Natural killer cell (primary cell): ENCODE results near the gene TMEM86A. TPM values are rescaled to one million over a fixed set of nuclear protein-coding genes. Genes with fewer than 3 reads are reported as not detected.

ENCODE experiments used
- ATAC-seq, 3 donors: fragments of 150-1000 bp in 2 of 3; fragments of 200-7000 bp in 1 of 3; cut with Tn5 transposase; 1 replicate in 1 of 3; 2 replicates in 2 of 3; pipeline ENCODE4 v1.10.0; 2021; ENCODE audit warnings: mild to moderate bottlenecking in 2 of 3, moderate library complexity in 2 of 3
- DNase-seq, 2 donors: peaks; one replicate each; pipeline versions ENCODE4 v3.0.0 to v3.0.0-alpha.2; 2013 to 2021; ENCODE audit warnings: mixed read lengths in 1 of 2
- H3K27ac ChIP-seq: one replicate; pipeline ENCODE4 v1.5.1; 2013; ENCODE audit warnings: mild to moderate bottlenecking, low read length
- H3K27me3 ChIP-seq: one replicate; pipeline ENCODE4 v1.6.1; 2013; ENCODE audit warnings: low read length; ENCODE audit not compliant: control insufficient read depth, insufficient read depth
- H3K36me3 ChIP-seq: one replicate; pipeline ENCODE4 v1.6.1; 2013; ENCODE audit warnings: low read length; ENCODE audit not compliant: control insufficient read depth, insufficient read depth
- H3K4me1 ChIP-seq: one replicate; pipeline ENCODE4 v1.6.1; 2013; ENCODE audit warnings: low read length; ENCODE audit not compliant: control insufficient read depth, insufficient read depth
- H3K4me3 ChIP-seq: one replicate; pipeline ENCODE4 v1.5.1; 2013; ENCODE audit warnings: low read length
- H3K9me3 ChIP-seq: one replicate; pipeline ENCODE4 v1.6.1; 2013; ENCODE audit warnings: low read length; ENCODE audit not compliant: control insufficient read depth, insufficient read depth
- H3K27ac Mint-ChIP-seq, 2 donors: one replicate each; pipeline ENCODE4 v1.8.0; 2022; ENCODE audit warnings: mild to moderate bottlenecking in 2 of 2, mixed read lengths in 2 of 2, moderate library complexity in 1 of 2
- H3K27me3 Mint-ChIP-seq, 2 donors: one replicate each; pipeline ENCODE4 v1.8.0; 2022; ENCODE audit warnings: low read depth in 2 of 2, mixed read lengths in 2 of 2
- H3K36me3 Mint-ChIP-seq: one replicate; pipeline ENCODE4 v1.8.0; 2022; ENCODE audit warnings: mixed read lengths
- H3K4me1 Mint-ChIP-seq, 2 donors: one replicate each; pipeline ENCODE4 v1.8.0; 2022; ENCODE audit warnings: mixed read lengths in 2 of 2
- H3K4me3 Mint-ChIP-seq: one replicate; pipeline ENCODE4 v1.8.0; 2022; ENCODE audit warnings: mild to moderate bottlenecking, moderate library complexity, mixed read lengths
- H3K9me3 Mint-ChIP-seq, 2 donors: one replicate each; pipeline ENCODE4 v1.8.0; 2022; ENCODE audit warnings: mixed read lengths in 2 of 2
- WGBS: methylation state at CpG from one replicate; pipeline ENCODE4 v1.1.7; 2013; ENCODE audit warnings: missing lambda C conversion rate; ENCODE audit not compliant: insufficient coverage; 5-methylcytosine and 5-hydroxymethylcytosine counted together
- intact Hi-C: fragments of 100-400 bp; cut with micrococcal nuclease; formaldehyde crosslinking; loops from one replicate; pipeline ENCODE4 v1.14.2; 2022
- total RNA-seq, 4 donors: library from RNA; stranded (reverse); fragments of 120-200 nt in 1 of 4; gene quantifications; one replicate each; pipeline versions ENCODE4 v1.2.3 to v1.2.4, GENCODE V29; 2013 to 2022
- TF ChIP-seq, protein P1 (sequence below): fragments of 200-600 bp; IDR thresholded peaks from one replicate; pipeline ENCODE4 v1.8.0; 2022; ENCODE audit warnings: antibody characterized with exemption

Gene TMEM86A
- total RNA-seq, 3 donors from 2014 or later (not counting 1 experiment from before 2014, with no cell fraction given) = 3.1 to 9.3 (median 9.0) TPM

DNA sequence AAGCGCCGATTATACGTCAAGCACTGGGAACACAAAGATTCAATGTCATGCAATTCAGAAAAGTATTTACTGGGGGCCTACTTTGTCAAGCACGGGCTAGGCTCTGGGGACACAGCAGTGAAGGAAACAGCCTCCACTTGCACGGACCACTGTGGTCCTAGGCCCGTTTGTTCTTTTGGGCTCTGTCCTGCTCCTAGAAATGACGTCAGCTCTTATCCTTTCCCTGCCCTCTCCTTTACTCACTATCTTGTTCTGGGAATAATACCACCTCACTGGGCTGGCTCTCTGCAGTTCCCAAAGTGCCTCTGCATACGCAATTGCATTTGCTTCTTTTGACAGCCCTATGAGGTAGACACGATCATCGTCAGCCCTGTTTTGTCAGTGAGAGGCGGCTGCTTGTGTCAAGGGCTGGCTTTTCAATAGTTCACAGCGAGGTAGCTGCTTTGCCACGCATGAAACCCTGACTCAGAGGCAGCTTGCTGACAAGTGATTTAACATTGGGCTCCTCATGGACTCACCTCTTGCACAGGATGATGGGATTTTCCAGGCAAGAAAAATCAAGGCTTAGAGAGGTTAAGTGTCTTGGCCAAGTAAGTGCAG is 50.3 kb downstream of the TMEM86A start:
- H3K4me1 Mint-ChIP-seq = no peaks in the 10 kb centered on the region
- H3K27ac ChIP-seq = no peak overlapping the region
- WGBS = 91% methylated on average over 13 of the region's 13 CpGs
- no peaks in the 10 kb centered on the region for H3K27me3 ChIP-seq
- H3K4me1 ChIP-seq = no peaks in the 10 kb centered on the region
- no peaks in the 10 kb centered on the region for H3K36me3 Mint-ChIP-seq
- H3K36me3 ChIP-seq = no peaks in the 10 kb centered on the region
- H3K9me3 Mint-ChIP-seq = no peaks in the 10 kb centered on the region
- DNase-seq = no peak
- H3K27me3 Mint-ChIP-seq = peaks cover 0 to 7% of the 10 kb centered on the region in 2 donors
- TF ChIP-seq, protein P1, sequence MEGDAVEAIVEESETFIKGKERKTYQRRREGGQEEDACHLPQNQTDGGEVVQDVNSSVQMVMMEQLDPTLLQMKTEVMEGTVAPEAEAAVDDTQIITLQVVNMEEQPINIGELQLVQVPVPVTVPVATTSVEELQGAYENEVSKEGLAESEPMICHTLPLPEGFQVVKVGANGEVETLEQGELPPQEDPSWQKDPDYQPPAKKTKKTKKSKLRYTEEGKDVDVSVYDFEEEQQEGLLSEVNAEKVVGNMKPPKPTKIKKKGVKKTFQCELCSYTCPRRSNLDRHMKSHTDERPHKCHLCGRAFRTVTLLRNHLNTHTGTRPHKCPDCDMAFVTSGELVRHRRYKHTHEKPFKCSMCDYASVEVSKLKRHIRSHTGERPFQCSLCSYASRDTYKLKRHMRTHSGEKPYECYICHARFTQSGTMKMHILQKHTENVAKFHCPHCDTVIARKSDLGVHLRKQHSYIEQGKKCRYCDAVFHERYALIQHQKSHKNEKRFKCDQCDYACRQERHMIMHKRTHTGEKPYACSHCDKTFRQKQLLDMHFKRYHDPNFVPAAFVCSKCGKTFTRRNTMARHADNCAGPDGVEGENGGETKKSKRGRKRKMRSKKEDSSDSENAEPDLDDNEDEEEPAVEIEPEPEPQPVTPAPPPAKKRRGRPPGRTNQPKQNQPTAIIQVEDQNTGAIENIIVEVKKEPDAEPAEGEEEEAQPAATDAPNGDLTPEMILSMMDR = no peak
- no peak overlapping the region for H3K27ac Mint-ChIP-seq
- no peak overlapping the region for H3K4me3 Mint-ChIP-seq
- no peak overlapping the region for H3K4me3 ChIP-seq
- no peaks in the 10 kb centered on the region for H3K9me3 ChIP-seq
- intact Hi-C loops = no loop called here
- no peak for ATAC-seq

DNA sequence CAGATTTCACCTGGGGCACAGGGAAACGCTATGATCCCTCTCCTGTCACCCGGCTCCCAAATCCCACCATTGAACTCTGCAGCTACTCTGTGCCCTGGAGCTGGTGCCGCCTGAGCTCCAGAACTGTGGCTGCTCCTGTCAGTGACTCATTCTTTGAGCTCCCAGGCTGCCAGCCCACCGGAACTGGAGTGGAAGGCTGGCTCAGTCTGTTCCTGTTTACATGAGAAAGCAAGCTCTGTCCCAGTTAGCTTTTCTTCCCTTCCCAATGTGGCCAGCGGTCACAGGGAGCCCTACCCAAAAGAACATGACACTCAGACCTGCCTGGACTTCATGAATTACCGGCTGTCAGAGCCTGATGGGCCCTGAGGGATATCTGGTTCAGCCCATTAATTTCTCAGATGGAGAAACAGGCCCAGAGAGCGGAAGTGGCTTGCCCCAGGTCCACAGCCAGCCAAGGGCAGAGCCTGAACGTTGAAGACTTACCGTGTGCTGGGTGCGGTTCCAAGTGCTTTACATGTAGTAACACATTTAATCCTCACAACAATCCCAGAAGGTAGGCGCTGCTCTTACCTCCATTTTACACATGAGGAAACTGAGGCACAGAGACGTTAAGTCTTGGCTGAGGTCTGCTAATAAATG is 51.2 kb downstream of the TMEM86A start:
- no peaks in the 10 kb centered on the region for H3K9me3 Mint-ChIP-seq
- 73% methylated on average over 12 of the region's 12 CpGs for WGBS
- H3K27ac Mint-ChIP-seq = no peak overlapping the region
- H3K36me3 ChIP-seq = no peaks in the 10 kb centered on the region
- ATAC-seq = no peak
- no peak for DNase-seq
- no peak overlapping the region for H3K4me3 ChIP-seq
- no peaks in the 10 kb centered on the region for H3K36me3 Mint-ChIP-seq
- no peak overlapping the region for H3K27ac ChIP-seq
- H3K9me3 ChIP-seq = no peaks in the 10 kb centered on the region
- TF ChIP-seq, protein P1 = no peak
- H3K27me3 Mint-ChIP-seq = peaks cover 0 to 7% of the 10 kb centered on the region in 2 donors
- H3K4me1 ChIP-seq = no peaks in the 10 kb centered on the region
- no peaks in the 10 kb centered on the region for H3K4me1 Mint-ChIP-seq
- no peaks in the 10 kb centered on the region for H3K27me3 ChIP-seq
- H3K4me3 Mint-ChIP-seq = no peak overlapping the region
- intact Hi-C loops = no loop called here

DNA sequence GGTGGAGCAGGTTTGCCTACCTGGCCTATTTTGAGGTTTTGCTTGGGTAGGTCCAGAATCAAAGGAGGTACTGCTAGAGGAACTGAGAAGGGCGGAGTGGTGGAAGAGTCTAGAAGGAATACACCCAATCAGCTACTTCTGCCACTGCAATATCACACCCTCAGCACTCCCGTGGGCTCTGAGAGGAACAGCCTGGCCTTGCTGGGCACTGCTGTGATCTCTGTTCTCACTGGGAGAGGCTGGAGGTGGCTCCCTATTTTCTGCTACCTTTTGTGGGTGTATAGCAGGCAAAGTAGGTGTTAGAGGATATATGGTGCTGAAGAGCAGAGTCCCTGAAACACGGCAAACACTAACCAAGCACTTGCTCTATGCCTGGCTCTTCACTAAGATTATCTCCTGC is 52.4 kb downstream of the TMEM86A start:
- intact Hi-C loops = no loop called here
- H3K4me3 ChIP-seq = no peak overlapping the region
- no peaks in the 10 kb centered on the region for H3K27me3 ChIP-seq
- H3K9me3 ChIP-seq = no peaks in the 10 kb centered on the region
- Mint-ChIP-seq H3K36me3 (no peaks in the 10 kb centered on the region), H3K9me3 (no peaks in the 10 kb centered on the region), H3K27ac (no peak overlapping the region), H3K27me3 (peaks cover 0 to 7% of the 10 kb centered on the region in 2 donors), H3K4me1 (no peaks in the 10 kb centered on the region), H3K4me3 (no peak overlapping the region)
- H3K36me3 ChIP-seq = no peaks in the 10 kb centered on the region
- 78% methylated on average over 2 of the region's 3 CpGs for WGBS
- H3K27ac ChIP-seq = no peak overlapping the region
- DNase-seq (no peak), ATAC-seq (no peak)
- TF ChIP-seq, protein P1 = no peak
- no peaks in the 10 kb centered on the region for H3K4me1 ChIP-seq
